Measurements from ENCODE around the gene PVALB. TPM values are rescaled to one million over a fixed set of nuclear protein-coding genes. Genes with fewer than 3 reads are reported as not detected.
A peak's percentile ranks its signal among the peaks of the same experiment; 100 is the strongest.

Gene PVALB
- total and polyA plus RNA-seq, 3 experiments from 2014 or later, result not detected

- ChIA-PET POLR2A (no interaction called here), CTCF (no interaction called here)
- Histone ChIP-seq H3K4me1 (ENCODE audit: insufficient read depth, low read length) (no peaks in the 10 kb centered on the region), H3K27me3 (ENCODE audit: insufficient read depth, low read length, poor library complexity, severe bottlenecking) (no peaks in the 10 kb centered on the region), H3K4me3 (ENCODE audit: low read length) (no peak overlapping the region), H3K9me3 (ENCODE audit: low read length) (no peaks in the 10 kb centered on the region), H3K36me3 (ENCODE audit: insufficient read depth, low read length) (no peaks in the 10 kb centered on the region), H3K27ac (ENCODE audit: low read depth, low read length) (no peak overlapping the region)
- no peaks in the 10 kb centered on the region for H3K27me3 Mint-ChIP-seq
- H3K4me1 Mint-ChIP-seq, result no peaks in the 10 kb centered on the region
- H3K9me3 Mint-ChIP-seq, result no peaks in the 10 kb centered on the region
- H3K4me3 Mint-ChIP-seq, result no peak overlapping the region
- DNase-seq, result no peak
- peaks cover 3 to 41% (median 4%) of the 10 kb centered on the region in 3 donors for H3K36me3 Mint-ChIP-seq
- no peak overlapping the region for H3K27ac Mint-ChIP-seq
Measured at GRCh38 chr22:36762687-36763260, 54.1 kb downstream of the PVALB start.

GRCh38 chr22:36761553-36762240 lies 55.1 kb downstream of the PVALB start:
- H3K27me3 ChIP-seq (ENCODE audit: insufficient read depth, low read length, poor library complexity, severe bottlenecking), result no peaks in the 10 kb centered on the region
- CTCF ChIA-PET, result no interaction called here
- Mint-ChIP-seq H3K36me3 (peaks cover 2 to 35% (median 3%) of the 10 kb centered on the region in 3 donors), H3K27ac (no peak overlapping the region), H3K4me1 (peaks cover 0 to 4% (median 3%) of the 10 kb centered on the region in 3 donors), H3K27me3 (no peaks in the 10 kb centered on the region), H3K9me3 (no peaks in the 10 kb centered on the region), H3K4me3 (no peak overlapping the region)
- POLR2A ChIA-PET, result no interaction called here
- DNase-seq, result no peak
- no peaks in the 10 kb centered on the region for H3K4me1 ChIP-seq (ENCODE audit: insufficient read depth, low read length)
- H3K4me3 ChIP-seq (ENCODE audit: low read length), result no peak overlapping the region
- H3K36me3 ChIP-seq (ENCODE audit: insufficient read depth, low read length), result no peaks in the 10 kb centered on the region
- no peaks in the 10 kb centered on the region for H3K9me3 ChIP-seq (ENCODE audit: low read length)
- no peak overlapping the region for H3K27ac ChIP-seq (ENCODE audit: low read depth, low read length)

- no peaks in the 10 kb centered on the region for H3K27me3 Mint-ChIP-seq
- ChIA-PET CTCF (interaction anchor here (1.4 kb wide), 1 partner anchor 16 kb away, joined by 3 read pairs; the partner anchor contains the start of gene IFT27), POLR2A (no interaction called here)
- H3K4me1 Mint-ChIP-seq, result peaks cover 0 to 4% (median 3%) of the 10 kb centered on the region in 3 donors
- H3K9me3 ChIP-seq (ENCODE audit: low read length), result no peaks in the 10 kb centered on the region
- no peaks in the 10 kb centered on the region for H3K4me1 ChIP-seq (ENCODE audit: insufficient read depth, low read length)
- no peak overlapping the region for H3K4me3 ChIP-seq (ENCODE audit: low read length)
- H3K4me3 Mint-ChIP-seq, result no peak overlapping the region
- no peaks in the 10 kb centered on the region for H3K9me3 Mint-ChIP-seq
- no peaks in the 10 kb centered on the region for H3K36me3 ChIP-seq (ENCODE audit: insufficient read depth, low read length)
- H3K27ac ChIP-seq (ENCODE audit: low read depth, low read length), result no peak overlapping the region
- H3K27me3 ChIP-seq (ENCODE audit: insufficient read depth, low read length, poor library complexity, severe bottlenecking), result no peaks in the 10 kb centered on the region
- no peak for DNase-seq
- peaks cover 1 to 29% (median 3%) of the 10 kb centered on the region in 3 donors for H3K36me3 Mint-ChIP-seq
- no peak overlapping the region for H3K27ac Mint-ChIP-seq
Measured at GRCh38 chr22:36760786-36761185, 56.0 kb downstream of the PVALB start.

GRCh38 chr22:36759481-36760159 lies 57.2 kb downstream of the PVALB start:
- H3K9me3 Mint-ChIP-seq, result no peaks in the 10 kb centered on the region
- no peak overlapping the region for H3K4me3 ChIP-seq (ENCODE audit: low read length)
- no peak for DNase-seq
- peaks cover 1 to 24% (median 3%) of the 10 kb centered on the region in 3 donors for H3K36me3 Mint-ChIP-seq
- no peak overlapping the region for H3K27ac Mint-ChIP-seq
- peaks cover 0 to 4% (median 3%) of the 10 kb centered on the region in 3 donors for H3K4me1 Mint-ChIP-seq
- H3K27me3 Mint-ChIP-seq, result peaks cover 0 to 7% of the 10 kb centered on the region in 2 donors
- no peaks in the 10 kb centered on the region for H3K4me1 ChIP-seq (ENCODE audit: insufficient read depth, low read length)
- no peak overlapping the region for H3K4me3 Mint-ChIP-seq
- POLR2A ChIA-PET, result no interaction called here
- H3K9me3 ChIP-seq (ENCODE audit: low read length), result no peaks in the 10 kb centered on the region
- no peaks in the 10 kb centered on the region for H3K27me3 ChIP-seq (ENCODE audit: insufficient read depth, low read length, poor library complexity, severe bottlenecking)
- CTCF ChIA-PET, result interaction anchor here (1.4 kb wide), 1 partner anchor 17 kb away, joined by 3 read pairs; the partner anchor contains the start of gene IFT27
- no peak overlapping the region for H3K27ac ChIP-seq (ENCODE audit: low read depth, low read length)
- no peaks in the 10 kb centered on the region for H3K36me3 ChIP-seq (ENCODE audit: insufficient read depth, low read length)

GRCh38 chr22:36758792-36759271 lies 58.0 kb downstream of the PVALB start:
- POLR2A ChIA-PET, result no interaction called here

GRCh38 chr22:36757668-36758211 lies 59.1 kb downstream of the PVALB start:
- peaks cover 8 to 19% of the 10 kb centered on the region in 2 donors for H3K27me3 Mint-ChIP-seq
- Histone ChIP-seq H3K27ac (ENCODE audit: low read depth, low read length) (no peak overlapping the region), H3K4me1 (ENCODE audit: insufficient read depth, low read length) (no peaks in the 10 kb centered on the region), H3K36me3 (ENCODE audit: insufficient read depth, low read length) (no peaks in the 10 kb centered on the region), H3K27me3 (ENCODE audit: insufficient read depth, low read length, poor library complexity, severe bottlenecking) (no peaks in the 10 kb centered on the region), H3K9me3 (ENCODE audit: low read length) (no peaks in the 10 kb centered on the region), H3K4me3 (ENCODE audit: low read length) (no peak overlapping the region)
- no peak overlapping the region for H3K4me3 Mint-ChIP-seq
- DNase-seq, result peak; percentile 43 to 81 (median 52)
- peaks cover 1 to 8% (median 1%) of the 10 kb centered on the region in 3 donors for H3K36me3 Mint-ChIP-seq
- H3K4me1 Mint-ChIP-seq, result peaks cover 0 to 4% (median 3%) of the 10 kb centered on the region in 3 donors
- ChIA-PET CTCF (interaction anchor here (0.9 to 3.2 kb wide), 14 partner anchors 9 to 220 kb away, joined by 3 to 17 read pairs (median 4); partner anchors contain the start of gene IFT27), POLR2A (no interaction called here)
- no peaks in the 10 kb centered on the region for H3K9me3 Mint-ChIP-seq
- peak overlapping the region in 1 of 8 donors; percentile 59 for H3K27ac Mint-ChIP-seq

More at GRCh38 chr22:36758792-36759271, 58.0 kb downstream of the PVALB start:
- Histone ChIP-seq H3K27me3 (ENCODE audit: insufficient read depth, low read length, poor library complexity, severe bottlenecking) (no peaks in the 10 kb centered on the region), H3K27ac (ENCODE audit: low read depth, low read length) (no peak overlapping the region), H3K4me1 (ENCODE audit: insufficient read depth, low read length) (no peaks in the 10 kb centered on the region), H3K4me3 (ENCODE audit: low read length) (no peak overlapping the region), H3K9me3 (ENCODE audit: low read length) (no peaks in the 10 kb centered on the region), H3K36me3 (ENCODE audit: insufficient read depth, low read length) (no peaks in the 10 kb centered on the region)
- no peak for DNase-seq
- peak overlapping the region in 1 of 8 donors; percentile 70 for H3K27ac Mint-ChIP-seq
- H3K9me3 Mint-ChIP-seq, result no peaks in the 10 kb centered on the region
- peaks cover 0 to 4% (median 3%) of the 10 kb centered on the region in 3 donors for H3K4me1 Mint-ChIP-seq
- H3K27me3 Mint-ChIP-seq, result peaks cover 0 to 12% of the 10 kb centered on the region in 2 donors
- CTCF ChIA-PET, result interaction anchor here (1.1 to 2.9 kb wide), 6 partner anchors 9 to 98 kb away, joined by 3 to 17 read pairs (median 6); partner anchors contain the start of gene IFT27
- H3K36me3 Mint-ChIP-seq, result peaks cover 1 to 18% (median 3%) of the 10 kb centered on the region in 3 donors
- no peak overlapping the region for H3K4me3 Mint-ChIP-seq

- DNase-seq, result no peak
- Mint-ChIP-seq H3K27me3 (peaks cover 13 to 26% of the 10 kb centered on the region in 2 donors), H3K4me1 (peaks cover 0 to 4% (median 3%) of the 10 kb centered on the region in 3 donors), H3K9me3 (no peaks in the 10 kb centered on the region), H3K36me3 (peaks cover 0 to 2% (median 0%) of the 10 kb centered on the region in 3 donors), H3K27ac (peak overlapping the region in 1 of 8 donors; percentile 59), H3K4me3 (no peak overlapping the region)
- Histone ChIP-seq H3K9me3 (ENCODE audit: low read length) (no peaks in the 10 kb centered on the region), H3K4me3 (ENCODE audit: low read length) (no peak overlapping the region), H3K27me3 (ENCODE audit: insufficient read depth, low read length, poor library complexity, severe bottlenecking) (no peaks in the 10 kb centered on the region), H3K36me3 (ENCODE audit: insufficient read depth, low read length) (no peaks in the 10 kb centered on the region), H3K27ac (ENCODE audit: low read depth, low read length) (no peak overlapping the region), H3K4me1 (ENCODE audit: insufficient read depth, low read length) (no peaks in the 10 kb centered on the region)
- ChIA-PET POLR2A (interaction anchor here (0.7 kb wide), 1 partner anchor 200 kb away, joined by 3 read pairs; no protein-coding TSS in a partner anchor), CTCF (interaction anchor here (0.9 to 3.2 kb wide), 12 partner anchors 9 to 221 kb away, joined by 3 to 17 read pairs (median 4); no protein-coding TSS in a partner anchor)
Measured at GRCh38 chr22:36756746-36757655, 59.8 kb downstream of the PVALB start.
